Mesodermal cell (in vitro differentiated cells): ENCODE results near the gene RAB14. TPM values are rescaled to one million over a fixed set of nuclear protein-coding genes. Genes with fewer than 3 reads are reported as not detected.
A peak's percentile ranks its signal among the peaks of the same experiment; 100 is the strongest.

Experiments
- H3K27ac ChIP-seq: 2 replicates; pipeline ENCODE4 v1.7.0; 2013; ENCODE audit warnings: mild to moderate bottlenecking, low read depth, low read length, moderate library complexity; ENCODE audit not compliant: severe bottlenecking
- H3K36me3 ChIP-seq: 2 replicates; pipeline ENCODE4 v1.7.1; 2013; ENCODE audit warnings: mild to moderate bottlenecking, low read length, moderate library complexity; ENCODE audit not compliant: control insufficient read depth, insufficient read depth
- H3K4me1 ChIP-seq: one replicate; pipeline ENCODE4 v1.7.1; 2013; ENCODE audit warnings: mild to moderate bottlenecking, low read length; ENCODE audit not compliant: insufficient read depth, control insufficient read depth, poor library complexity, severe bottlenecking
- H3K4me3 ChIP-seq: 2 replicates; pipeline ENCODE4 v1.7.0; 2013; ENCODE audit warnings: low read length, control low read depth, mild to moderate bottlenecking; ENCODE audit not compliant: insufficient read depth, poor library complexity, severe bottlenecking; ENCODE audit errors: extremely low read depth
- H3K9me3 ChIP-seq: 2 replicates; pipeline ENCODE4 v1.7.1; 2013; ENCODE audit warnings: mild to moderate bottlenecking, low read length, moderate library complexity; ENCODE audit not compliant: control insufficient read depth
- WGBS, 2 experiments: methylation state at CpG; one replicate each; pipeline ENCODE4 v1.1.5; 2013; ENCODE audit warnings: missing lambda C conversion rate in 2 of 2; ENCODE audit not compliant: insufficient coverage in 2 of 2; 5-methylcytosine and 5-hydroxymethylcytosine counted together
- polyA plus RNA-seq, 2 experiments: library from polyadenylated mRNA; stranded (reverse); fragments of 50-300 nt; gene quantifications; one replicate each; pipeline ENCODE4 v1.2.3, GENCODE V29; 2013

The RAB14 gene
- 53.1 TPM for polyA plus RNA-seq (2013, experiment 1 of 2)
- 49.7 TPM for polyA plus RNA-seq (2013, experiment 2 of 2)

GRCh38 chr9:121201738-121202533 lies at the start of gene RAB14:
RAB14 (minus strand) TSS chr9:121201869; CDS start chr9:121193412, 8,457 bp downstream.
- no peaks in the 10 kb centered on the region for H3K9me3 ChIP-seq
- H3K36me3 ChIP-seq, result no peaks in the 10 kb centered on the region
- H3K4me3 ChIP-seq, result peak within 1 kb of the TSS; percentile 94
- 15 to 20% methylated on average over 26 to 32 of the region's 55 CpGs for WGBS, 2 experiments
- H3K4me1 ChIP-seq, result peaks cover 12% of the 10 kb centered on the region
- H3K27ac ChIP-seq, result peak within 1 kb of the TSS; percentile 81

- no peaks in the 10 kb centered on the region for H3K9me3 ChIP-seq
- no peak overlapping the region for H3K4me3 ChIP-seq
- H3K4me1 ChIP-seq, result peaks cover 3% of the 10 kb centered on the region
- WGBS, 2 experiments, result 87% methylated on average over 3 of the region's 3 CpGs
- H3K36me3 ChIP-seq, result no peaks in the 10 kb centered on the region
- H3K27ac ChIP-seq, result no peak overlapping the region
Observed at GRCh38 chr9:121249563-121249962, 47.9 kb upstream of the RAB14 start.

- no peaks in the 10 kb centered on the region for H3K36me3 ChIP-seq
- WGBS, 2 experiments, result 89 to 95% methylated on average over 8 to 9 of the region's 12 CpGs
- H3K4me3 ChIP-seq, result no peak overlapping the region
- H3K27ac ChIP-seq, result no peak overlapping the region
- no peaks in the 10 kb centered on the region for H3K9me3 ChIP-seq
- H3K4me1 ChIP-seq, result peaks cover 3% of the 10 kb centered on the region
Observed at GRCh38 chr9:121246821-121247561, 45.3 kb upstream of the RAB14 start.

- no peaks in the 10 kb centered on the region for H3K9me3 ChIP-seq
- no peak overlapping the region for H3K4me3 ChIP-seq
- 90 to 94% methylated on average over 4 of the region's 4 CpGs for WGBS, 2 experiments
- H3K27ac ChIP-seq, result no peak overlapping the region
- peaks cover 3% of the 10 kb centered on the region for H3K4me1 ChIP-seq
- no peaks in the 10 kb centered on the region for H3K36me3 ChIP-seq
Observed at GRCh38 chr9:121242959-121243346, 41.3 kb upstream of the RAB14 start.

GRCh38 chr9:121242219-121242958 lies 40.7 kb upstream of the RAB14 start:
- H3K36me3 ChIP-seq, result no peaks in the 10 kb centered on the region
- H3K4me3 ChIP-seq, result no peak overlapping the region
- H3K27ac ChIP-seq, result no peak overlapping the region
- H3K9me3 ChIP-seq, result no peaks in the 10 kb centered on the region
- WGBS, 2 experiments, result 95 to 98% methylated on average over 2 to 5 of the region's 5 CpGs
- H3K4me1 ChIP-seq, result peaks cover 3% of the 10 kb centered on the region

- 74 to 87% methylated on average over 5 to 6 of the region's 6 CpGs for WGBS, 2 experiments
- Histone ChIP-seq H3K4me3 (no peak overlapping the region), H3K27ac (no peak overlapping the region), H3K9me3 (no peaks in the 10 kb centered on the region), H3K4me1 (no peaks in the 10 kb centered on the region), H3K36me3 (no peaks in the 10 kb centered on the region)
Observed at GRCh38 chr9:121240472-121241135, 38.9 kb upstream of the RAB14 start.

GRCh38 chr9:121239851-121240250 lies 38.2 kb upstream of the RAB14 start:
- Histone ChIP-seq H3K36me3 (no peaks in the 10 kb centered on the region), H3K4me3 (no peak overlapping the region), H3K27ac (no peak overlapping the region), H3K9me3 (no peaks in the 10 kb centered on the region), H3K4me1 (no peaks in the 10 kb centered on the region)
- WGBS, 2 experiments, result 96 to 100% methylated on average over 3 to 4 of the region's 5 CpGs

- no peak overlapping the region for H3K4me3 ChIP-seq
- H3K4me1 ChIP-seq, result peaks cover 3% of the 10 kb centered on the region
- WGBS, 2 experiments, result 87 to 93% methylated on average over 3 of the region's 3 CpGs
- H3K9me3 ChIP-seq, result no peaks in the 10 kb centered on the region
- H3K36me3 ChIP-seq, result no peaks in the 10 kb centered on the region
- H3K27ac ChIP-seq, result no peak overlapping the region
Observed at GRCh38 chr9:121239071-121239470, 37.4 kb upstream of the RAB14 start.

GRCh38 chr9:121237916-121238315 lies 36.2 kb upstream of the RAB14 start:
- 90 to 100% methylated on average over 2 to 3 of the region's 3 CpGs for WGBS, 2 experiments
- no peak overlapping the region for H3K27ac ChIP-seq
- H3K9me3 ChIP-seq, result no peaks in the 10 kb centered on the region
- H3K4me3 ChIP-seq, result no peak overlapping the region
- H3K36me3 ChIP-seq, result no peaks in the 10 kb centered on the region
- peaks cover 10% of the 10 kb centered on the region for H3K4me1 ChIP-seq

GRCh38 chr9:121235512-121235911 lies 33.8 kb upstream of the RAB14 start:
- 92 to 93% methylated on average over 4 to 5 of the region's 5 CpGs for WGBS, 2 experiments
- Histone ChIP-seq H3K4me3 (no peak overlapping the region), H3K27ac (no peak overlapping the region), H3K36me3 (no peaks in the 10 kb centered on the region), H3K4me1 (peaks cover 10% of the 10 kb centered on the region), H3K9me3 (no peaks in the 10 kb centered on the region)
